ENCODE results near the gene SGTA.
"Not testable (repeated sequence)": the region's sequence is repeated elsewhere in the genome, so short reads cannot be mapped to it uniquely, and the experiment has no call there.

Gene SGTA

GRCh38 chr19:2792666-2793065, 9.6 kb upstream of the SGTA start:
- DNase-seq, result not testable (repeated sequence)

- DNase-seq, result no peak
These were observed 8.8 kb upstream of the SGTA start for GRCh38 chr19:2791876-2792275.

- DNase-seq, result no peak
These were observed 8.4 kb upstream of the SGTA start for GRCh38 chr19:2791440-2791839.

GRCh38 chr19:2790557-2791271, 7.6 kb upstream of the SGTA start:
- no peak for DNase-seq

- no peak for DNase-seq
These were observed 7.1 kb upstream of the SGTA start for GRCh38 chr19:2790194-2790556.

GRCh38 chr19:2788237-2788636, 5.2 kb upstream of the SGTA start:
- no peak for DNase-seq

GRCh38 chr19:2787115-2787514, 4.0 kb upstream of the SGTA start:
- no peak for DNase-seq

GRCh38 chr19:2785244-2785997, 2.3 kb upstream of the SGTA start, which contains the start of gene THOP1:
Gene THOP1, plus strand, starts transcription at chr19:2785503. Its CDS starts 160 bp downstream, at chr19:2785663.
- DNase-seq, result peak; percentile 96

- no peak for DNase-seq
These were observed 690 bp upstream of the SGTA start for GRCh38 chr19:2783781-2784145.

GRCh38 chr19:2782329-2782935, 641 bp downstream of the SGTA start:
- no peak for DNase-seq

- DNase-seq, result no peak
These were observed 2.8 kb downstream of the SGTA start for GRCh38 chr19:2780284-2780683.

- DNase-seq, result no peak
These were observed 3.8 kb downstream of the SGTA start for GRCh38 chr19:2779121-2779740.

- DNase-seq, result no peak
These were observed 5.0 kb downstream of the SGTA start for GRCh38 chr19:2777952-2778683.

- DNase-seq, result peak; percentile 68
These were observed 7.3 kb downstream of the SGTA start for GRCh38 chr19:2775556-2776430.

GRCh38 chr19:2774953-2775555, 8.0 kb downstream of the SGTA start:
- peak; percentile 29 for DNase-seq

- no peak for DNase-seq
These were observed 8.9 kb downstream of the SGTA start for GRCh38 chr19:2774083-2774679.

- DNase-seq, result no peak
These were observed 11.0 kb downstream of the SGTA start for GRCh38 chr19:2771786-2772674.

- no peak for DNase-seq
These were observed 12.7 kb downstream of the SGTA start for GRCh38 chr19:2770055-2771013.

GRCh38 chr19:2769218-2769617, 13.9 kb downstream of the SGTA start:
- DNase-seq, result no peak

Data from activated T-cell treated with anti-CD3 and anti-CD28 coated beads, Interleukin-2, amount 50 U/mL, for 1 hour (primary cell).